Caki2 (cell line): ENCODE results near the gene SCUBE3. TPM values are rescaled to one million over a fixed set of nuclear protein-coding genes. Genes with fewer than 3 reads are reported as not detected.

Experiments used
- DNase-seq: peaks from one replicate; pipeline ENCODE4 v3.0.0-alpha.2; 2015; ENCODE audit warnings: low read depth
- in situ Hi-C: cut with HindIII; loops from 2 replicates; pipeline ENCODE4 v1.10.0; 2016; ENCODE audit warnings: low sequenced_read_pairs, low pct_unique_long_range_greater_than_20kb, mixed read lengths
- total RNA-seq: library from RNA; depleted of rRNA; stranded (reverse); fragments of >200 nt; shearing (Covaris generic); gene quantifications from 2 replicates; pipeline ENCODE4 v1.2.3, GENCODE V29; 2014; ENCODE audit warnings: low replicate concordance; rRNA removed

Gene SCUBE3
- not detected in 2 replicates for total RNA-seq

DNA sequence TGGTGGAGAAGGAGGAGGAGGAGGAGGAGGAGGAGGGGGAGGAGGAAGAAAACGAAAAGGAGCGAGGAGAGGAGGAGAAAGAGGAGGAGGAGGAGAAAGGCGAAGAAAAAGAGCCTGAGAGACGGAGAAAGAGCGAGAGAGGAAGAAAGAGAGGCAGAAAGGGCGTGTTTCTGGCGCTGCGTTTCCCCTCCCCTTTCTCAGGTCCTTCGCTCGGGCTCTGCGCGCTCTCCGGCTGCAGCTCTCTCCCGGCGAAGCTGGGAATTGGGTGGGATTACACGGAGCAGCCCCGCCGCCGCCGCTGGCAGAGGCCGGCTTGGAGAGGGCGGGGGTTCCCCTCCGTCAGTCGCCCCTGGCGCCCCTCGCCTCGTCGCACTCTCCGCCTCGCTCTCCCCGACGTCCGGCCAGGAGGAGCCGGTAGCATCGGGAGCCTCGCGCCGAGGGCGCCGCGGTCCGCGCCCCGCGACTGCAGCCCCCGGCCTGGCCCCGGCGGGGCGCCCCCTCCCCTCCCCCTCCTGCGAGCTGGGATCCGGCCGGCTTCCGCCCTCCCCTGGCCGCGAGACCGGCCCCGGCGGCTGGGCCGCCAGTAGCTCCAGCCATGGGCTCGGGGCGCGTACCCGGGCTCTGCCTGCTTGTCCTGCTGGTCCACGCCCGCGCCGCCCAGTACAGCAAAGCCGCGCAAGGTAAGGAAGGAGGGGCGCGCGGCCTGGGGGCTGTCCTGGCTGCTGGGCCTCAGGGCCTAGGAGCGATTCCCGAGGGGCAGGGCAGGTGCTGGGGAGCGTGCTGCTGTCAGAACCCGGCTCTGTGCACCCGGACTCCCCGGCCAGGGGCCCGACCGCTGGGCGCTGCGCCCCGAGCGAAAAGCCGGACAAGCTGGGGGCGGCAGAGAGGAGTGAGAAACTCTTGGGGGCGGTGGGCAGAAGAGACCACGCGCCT, at the start of gene SCUBE3:
Gene SCUBE3, plus strand, starts transcription at position 133 of the 933 bp plus-strand sequence. Its CDS starts 463 bp downstream, at position 596.
- no peak for DNase-seq
- in situ Hi-C loops = no loop called here

- in situ Hi-C loops = no loop called here
- DNase-seq = no peak
Measured at GRCh38 chr6:35164277-35164676, 49.5 kb upstream of the SCUBE3 start.

DNA sequence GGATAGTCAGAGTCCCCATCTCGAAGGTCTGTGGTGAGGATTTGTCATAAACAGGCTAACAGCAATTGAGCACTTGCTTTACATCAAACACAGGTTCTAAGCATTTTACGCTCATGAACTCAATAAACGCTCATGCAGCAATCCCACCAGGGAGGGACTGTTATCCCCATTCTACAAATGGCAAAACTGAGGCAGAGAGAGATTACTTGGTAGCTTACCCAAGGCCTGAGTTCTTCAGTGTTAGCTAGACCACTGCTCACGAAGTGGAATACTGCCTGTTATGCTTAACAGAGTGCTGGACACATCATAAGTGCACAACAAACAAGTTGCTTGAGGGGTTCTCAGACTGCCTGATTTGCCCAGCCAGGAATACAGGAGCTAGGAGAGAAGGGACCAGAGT, 48.9 kb upstream of the SCUBE3 start:
- in situ Hi-C loops = no loop called here
- no peak for DNase-seq

- in situ Hi-C loops = no loop called here
- DNase-seq = no peak
Measured at GRCh38 chr6:35165630-35166071, 48.1 kb upstream of the SCUBE3 start.

- no peak for DNase-seq
- in situ Hi-C loops = no loop called here
Measured at GRCh38 chr6:35166116-35166515, 47.6 kb upstream of the SCUBE3 start.

DNA sequence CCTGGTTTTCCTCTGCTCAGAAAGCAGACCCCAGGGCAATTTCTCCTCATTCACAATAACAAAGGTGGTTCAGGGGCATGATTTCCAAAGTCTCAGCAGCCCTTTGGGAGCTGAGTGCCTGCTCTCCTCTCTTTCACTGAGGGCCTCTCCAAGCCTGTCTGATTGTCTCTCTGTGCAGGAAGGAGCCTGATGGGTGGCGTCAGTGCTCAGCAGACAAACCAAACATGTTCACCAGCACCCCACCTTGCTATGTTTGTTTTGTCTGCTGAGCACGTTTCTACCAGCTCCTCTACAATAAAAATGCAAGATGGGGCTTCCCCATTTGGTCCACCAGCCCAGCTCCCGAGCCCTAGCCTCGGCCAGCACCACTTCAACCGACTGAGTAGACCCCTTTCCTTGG, 47.2 kb upstream of the SCUBE3 start:
- in situ Hi-C loops = no loop called here
- DNase-seq = no peak

DNA sequence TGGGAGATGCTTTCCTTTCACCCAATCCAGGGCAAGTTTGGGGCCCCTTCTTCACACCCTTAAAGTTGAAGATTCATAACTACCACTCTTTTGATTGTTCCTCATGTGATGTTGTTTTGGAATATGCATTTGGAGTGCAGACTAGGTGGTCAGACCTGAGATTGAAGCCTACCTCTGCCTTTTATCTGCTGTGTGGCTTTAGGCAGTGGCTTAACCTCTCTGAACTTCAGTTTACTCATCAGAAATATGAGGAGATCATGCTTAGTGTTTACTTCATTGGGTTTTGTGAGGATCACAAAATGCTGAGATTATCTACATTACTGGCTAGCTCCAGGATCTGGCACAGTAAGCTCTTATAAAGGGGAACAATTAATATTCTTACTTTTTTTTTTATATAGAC, 46.3 kb upstream of the SCUBE3 start:
- in situ Hi-C loops = no loop called here
- no peak for DNase-seq

DNA sequence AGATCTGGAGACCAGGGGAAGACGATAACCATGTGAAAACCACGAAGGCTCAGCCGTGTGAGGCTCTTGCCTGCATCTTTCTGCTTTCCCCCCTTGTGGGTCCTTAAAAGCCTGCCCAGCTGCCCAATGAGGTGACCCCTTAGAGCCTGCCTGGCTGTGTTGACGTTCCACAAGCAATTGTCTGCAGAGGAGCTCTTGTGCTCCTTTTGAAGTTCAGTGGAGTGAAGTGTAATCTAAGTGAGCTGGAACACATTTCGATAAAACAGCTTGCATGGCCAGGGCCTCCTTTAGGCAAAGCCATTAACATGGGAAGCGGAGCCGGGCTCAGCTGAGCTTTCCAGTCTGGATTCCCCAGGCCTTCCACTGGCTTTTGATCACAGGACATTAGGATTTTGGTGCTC, 45.3 kb upstream of the SCUBE3 start:
- in situ Hi-C loops = no loop called here
- DNase-seq = no peak

DNA sequence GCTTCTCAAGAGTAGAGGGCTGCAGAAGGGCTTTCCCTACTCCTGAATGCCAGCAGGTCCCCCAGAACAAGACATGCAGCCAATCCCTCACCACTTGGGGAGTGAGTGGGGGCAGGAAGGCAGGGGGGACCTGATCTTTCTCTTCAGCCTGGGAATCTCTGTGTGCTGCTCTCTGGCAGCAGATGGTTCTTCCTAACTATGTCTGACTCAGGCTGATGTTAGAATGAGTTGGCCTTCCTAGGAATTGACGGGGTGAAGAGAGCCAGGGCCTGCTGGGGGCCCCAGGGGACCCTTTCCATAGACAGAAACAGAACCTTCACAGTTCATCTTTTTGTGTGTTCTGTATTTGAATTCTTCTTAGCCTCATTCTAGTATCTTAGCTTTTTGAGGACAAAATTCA, 43.6 kb upstream of the SCUBE3 start:
- DNase-seq = no peak
- in situ Hi-C loops = no loop called here

GRCh38 chr6:35170891-35171290, 42.9 kb upstream of the SCUBE3 start:
- no peak for DNase-seq
- in situ Hi-C loops = no loop called here

GRCh38 chr6:35173044-35173426, 40.7 kb upstream of the SCUBE3 start:
- no peak for DNase-seq
- in situ Hi-C loops = no loop called here

DNA sequence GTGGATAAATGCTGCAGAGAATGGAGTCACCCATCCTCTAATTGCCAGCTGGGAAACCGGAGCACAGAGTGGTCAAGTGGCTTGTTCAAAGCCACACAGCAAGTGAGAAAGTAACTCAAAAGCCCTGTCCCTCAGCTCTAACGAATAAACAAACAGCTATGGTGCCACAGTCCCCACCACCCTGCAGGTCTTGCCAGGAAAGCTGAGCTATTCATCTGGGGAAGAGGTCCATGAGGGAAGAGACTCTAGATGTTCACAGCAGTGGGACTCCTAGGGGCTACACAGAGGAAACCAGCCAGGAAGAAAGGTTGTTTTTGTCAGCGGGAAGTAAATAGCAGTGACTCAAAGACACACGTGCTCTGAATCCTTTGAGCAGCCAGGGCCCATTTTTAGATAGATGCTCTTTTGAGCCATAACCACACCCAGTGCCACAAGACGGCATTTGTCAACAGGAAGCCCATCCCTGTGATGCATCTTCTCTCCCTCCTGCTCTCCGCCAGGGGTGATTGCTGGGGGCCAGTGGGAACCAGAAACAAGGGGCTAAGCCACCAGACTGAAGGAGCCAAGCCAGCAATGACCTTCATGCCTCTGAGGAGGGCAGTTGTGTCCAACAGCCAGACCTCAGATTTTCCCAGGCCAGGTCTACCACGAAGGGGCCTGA, 40.2 kb upstream of the SCUBE3 start:
- in situ Hi-C loops = no loop called here
- no peak for DNase-seq

GRCh38 chr6:35174088-35174434, 39.7 kb upstream of the SCUBE3 start:
- DNase-seq = no peak
- in situ Hi-C loops = no loop called here

GRCh38 chr6:35174501-35174900, 39.3 kb upstream of the SCUBE3 start:
- DNase-seq = no peak
- in situ Hi-C loops = no loop called here

DNA sequence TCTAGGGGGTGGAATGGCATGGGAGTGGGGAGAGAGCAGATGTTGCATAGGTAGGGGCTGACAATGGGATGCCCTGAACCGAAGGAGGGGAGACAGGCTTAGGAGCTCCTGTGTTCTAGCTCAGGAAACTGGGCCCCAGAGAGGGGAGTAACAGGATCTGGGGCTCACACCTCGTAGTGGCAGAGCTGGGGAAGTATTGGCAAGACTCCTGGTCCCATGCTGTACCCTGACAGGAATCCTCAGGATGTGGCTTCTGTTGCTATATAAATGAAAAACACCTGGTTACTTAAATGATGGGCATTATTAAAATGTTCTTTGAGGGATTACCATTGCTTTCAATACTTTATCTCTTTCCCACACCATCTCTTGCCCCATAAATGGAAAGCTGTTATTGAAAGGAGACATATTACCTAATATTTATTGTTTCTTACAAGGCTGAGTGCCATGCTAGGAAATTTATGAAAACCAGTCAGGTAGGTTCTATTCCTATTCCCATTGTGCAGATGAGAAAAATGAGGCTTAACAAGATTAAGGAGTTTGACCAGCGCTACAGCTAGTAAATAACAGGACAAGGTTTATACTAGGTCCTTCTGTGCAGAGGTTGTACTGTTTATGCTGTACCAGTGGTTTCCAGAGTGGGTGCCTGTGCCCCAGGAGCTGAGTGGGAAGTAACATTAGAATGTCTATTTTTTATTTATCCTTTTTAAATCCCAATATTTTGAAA, 37.3 kb upstream of the SCUBE3 start:
- in situ Hi-C loops = no loop called here
- DNase-seq = no peak

- in situ Hi-C loops = no loop called here
- DNase-seq = no peak
Measured at GRCh38 chr6:35177157-35177556, 36.6 kb upstream of the SCUBE3 start.

DNA sequence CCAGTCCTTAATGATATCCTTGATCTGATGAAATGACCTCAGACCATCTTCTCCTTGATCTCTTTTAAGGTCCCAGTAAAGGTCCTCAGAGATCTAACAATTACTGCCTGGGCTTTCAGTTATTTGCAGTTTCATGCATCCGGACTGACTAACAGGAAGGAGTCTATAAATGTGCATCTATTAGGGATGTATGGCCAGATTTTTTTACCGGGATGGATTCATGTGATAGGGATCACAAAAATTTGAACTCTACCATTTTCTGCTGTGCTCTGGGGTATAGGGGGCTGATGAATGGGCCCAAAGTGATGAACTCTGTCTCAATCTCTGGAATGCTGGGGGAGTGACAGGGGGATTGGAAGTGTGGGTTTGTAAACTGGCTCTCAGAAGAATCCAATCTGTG, 36.2 kb upstream of the SCUBE3 start:
- in situ Hi-C loops = no loop called here
- DNase-seq = no peak

GRCh38 chr6:35178012-35178411, 35.7 kb upstream of the SCUBE3 start:
- in situ Hi-C loops = no loop called here
- DNase-seq = no peak
